HG02623 (cell line): Measurements from ENCODE around the gene ZNF552.
A peak's percentile ranks its signal among the peaks of the same experiment; 100 is the strongest.

Experiments used
- ATAC-seq: cut with Tn5 transposase; IDR thresholded peaks from one replicate; pipeline ENCODE4 v1.9.1; 2021; ENCODE audit warnings: moderate library complexity; ENCODE audit not compliant: unreplicated experiment

ZNF552 gene

GRCh38 chr19:57779220-57779845, 35.4 kb downstream of the ZNF552 start:
- ATAC-seq, result no peak

GRCh38 chr19:57778336-57778735, 36.4 kb downstream of the ZNF552 start:
- ATAC-seq, result no peak

GRCh38 chr19:57776764-57777296, 37.9 kb downstream of the ZNF552 start:
- no peak for ATAC-seq

GRCh38 chr19:57773488-57773887, 41.2 kb downstream of the ZNF552 start:
- ATAC-seq, result no peak

GRCh38 chr19:57771417-57771816, 43.3 kb downstream of the ZNF552 start:
- ATAC-seq, result no peak

- ATAC-seq, result peak; percentile 97
These were observed 45.2 kb downstream of the ZNF552 start, which contains the start of gene ZNF586 for GRCh38 chr19:57769345-57770131. Gene ZNF586 (plus strand): TSS chr19:57769676. CDS start chr19:57769843, 167 bp downstream.

- no peak for ATAC-seq
These were observed 55.6 kb downstream of the ZNF552 start for GRCh38 chr19:57759096-57759495.

- ATAC-seq, result no peak
These were observed 56.8 kb downstream of the ZNF552 start for GRCh38 chr19:57757941-57758340.
